HL-60 (cell line): ENCODE measurements around the gene ZDHHC7.

Source experiments
- POLR2AphosphoS5 ChIP-seq: IDR thresholded peaks from 2 replicates; pipeline ENCODE4 v1.6.1; 2012; ENCODE audit warnings: low read depth
- TF ChIP-seq, protein P1 (sequence below): IDR thresholded peaks from one replicate; pipeline ENCODE4 v1.5.1; 2011; ENCODE audit warnings: low read length, control low read depth, inconsistent platforms; ENCODE audit not compliant: insufficient read depth

- TF ChIP-seq, protein P1, sequence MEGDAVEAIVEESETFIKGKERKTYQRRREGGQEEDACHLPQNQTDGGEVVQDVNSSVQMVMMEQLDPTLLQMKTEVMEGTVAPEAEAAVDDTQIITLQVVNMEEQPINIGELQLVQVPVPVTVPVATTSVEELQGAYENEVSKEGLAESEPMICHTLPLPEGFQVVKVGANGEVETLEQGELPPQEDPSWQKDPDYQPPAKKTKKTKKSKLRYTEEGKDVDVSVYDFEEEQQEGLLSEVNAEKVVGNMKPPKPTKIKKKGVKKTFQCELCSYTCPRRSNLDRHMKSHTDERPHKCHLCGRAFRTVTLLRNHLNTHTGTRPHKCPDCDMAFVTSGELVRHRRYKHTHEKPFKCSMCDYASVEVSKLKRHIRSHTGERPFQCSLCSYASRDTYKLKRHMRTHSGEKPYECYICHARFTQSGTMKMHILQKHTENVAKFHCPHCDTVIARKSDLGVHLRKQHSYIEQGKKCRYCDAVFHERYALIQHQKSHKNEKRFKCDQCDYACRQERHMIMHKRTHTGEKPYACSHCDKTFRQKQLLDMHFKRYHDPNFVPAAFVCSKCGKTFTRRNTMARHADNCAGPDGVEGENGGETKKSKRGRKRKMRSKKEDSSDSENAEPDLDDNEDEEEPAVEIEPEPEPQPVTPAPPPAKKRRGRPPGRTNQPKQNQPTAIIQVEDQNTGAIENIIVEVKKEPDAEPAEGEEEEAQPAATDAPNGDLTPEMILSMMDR: no peak
- no peak for TF ChIP-seq POLR2AphosphoS5
Measured at GRCh38 chr16:85042167-85042526, 30.8 kb upstream of the ZDHHC7 start.
